Measurements from ENCODE around the gene KRAS. TPM values are rescaled to one million over a fixed set of nuclear protein-coding genes. Genes with fewer than 3 reads are reported as not detected.

The KRAS gene
- total RNA-seq, 2 experiments from 2014 or later: 8.6 to 39.1 TPM

DNA sequence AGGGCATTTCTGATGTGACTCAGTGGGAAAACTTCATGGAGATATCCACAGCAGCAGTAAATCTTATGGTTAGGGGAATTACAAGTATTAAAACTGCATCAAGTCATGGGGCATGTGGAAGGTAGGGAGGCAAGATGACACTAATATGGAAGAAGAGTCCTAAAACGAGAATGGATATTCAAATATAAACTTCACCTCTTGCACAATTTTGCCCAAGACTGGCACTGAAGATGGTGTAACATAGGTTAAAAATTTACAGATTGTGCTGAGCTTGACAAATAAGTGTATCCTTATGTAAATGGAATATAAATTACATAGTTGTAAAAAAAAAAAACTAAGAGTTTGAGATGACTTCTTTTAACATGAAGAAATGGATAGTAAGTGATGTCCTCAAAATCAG lies 42.9 kb downstream of the KRAS start:
- H3K9me2 ChIP-seq (ENCODE audit: insufficient read depth, low read length): no peaks in the 10 kb centered on the region
- H4K20me1 ChIP-seq (ENCODE audit: insufficient read depth, low read length): no peaks in the 10 kb centered on the region
- no peaks in the 10 kb centered on the region for H3K4me1 ChIP-seq (ENCODE audit: insufficient read depth, low read length, poor library complexity, severe bottlenecking)
- CTCF ChIA-PET (ENCODE audit: unreplicated experiment): no interaction called here
- H3K4me2 ChIP-seq (ENCODE audit: low read length): no peak overlapping the region
- intact Hi-C loops (cut with micrococcal nuclease; ENCODE audit: unreplicated experiment): no loop called here
- BruUV-seq (replicated peaks): no TSS peak
- TF ChIP-seq, protein P1, sequence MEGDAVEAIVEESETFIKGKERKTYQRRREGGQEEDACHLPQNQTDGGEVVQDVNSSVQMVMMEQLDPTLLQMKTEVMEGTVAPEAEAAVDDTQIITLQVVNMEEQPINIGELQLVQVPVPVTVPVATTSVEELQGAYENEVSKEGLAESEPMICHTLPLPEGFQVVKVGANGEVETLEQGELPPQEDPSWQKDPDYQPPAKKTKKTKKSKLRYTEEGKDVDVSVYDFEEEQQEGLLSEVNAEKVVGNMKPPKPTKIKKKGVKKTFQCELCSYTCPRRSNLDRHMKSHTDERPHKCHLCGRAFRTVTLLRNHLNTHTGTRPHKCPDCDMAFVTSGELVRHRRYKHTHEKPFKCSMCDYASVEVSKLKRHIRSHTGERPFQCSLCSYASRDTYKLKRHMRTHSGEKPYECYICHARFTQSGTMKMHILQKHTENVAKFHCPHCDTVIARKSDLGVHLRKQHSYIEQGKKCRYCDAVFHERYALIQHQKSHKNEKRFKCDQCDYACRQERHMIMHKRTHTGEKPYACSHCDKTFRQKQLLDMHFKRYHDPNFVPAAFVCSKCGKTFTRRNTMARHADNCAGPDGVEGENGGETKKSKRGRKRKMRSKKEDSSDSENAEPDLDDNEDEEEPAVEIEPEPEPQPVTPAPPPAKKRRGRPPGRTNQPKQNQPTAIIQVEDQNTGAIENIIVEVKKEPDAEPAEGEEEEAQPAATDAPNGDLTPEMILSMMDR (conservative IDR thresholded peaks at IDR 0.05; ENCODE audit: low read length): no peak
- TF ChIP-seq EZH2phosphoT487 (IDR thresholded peaks at IDR 0.05; ENCODE audit: borderline replicate concordance, low read depth, low read length): no peak
- no peak overlapping the region for H3K4me3 ChIP-seq (ENCODE audit: low read depth, low read length, poor library complexity, severe bottlenecking)
- H3K27ac ChIP-seq (ENCODE audit: low read depth, low read length, poor library complexity, severe bottlenecking): no peak overlapping the region
- H3K9me3 ChIP-seq (ENCODE audit: low read length): no peaks in the 10 kb centered on the region
- no peaks in the 10 kb centered on the region for H3K79me2 ChIP-seq (ENCODE audit: insufficient read depth, low read depth, low read length)
- H3K36me3 ChIP-seq (ENCODE audit: insufficient read depth, low read length): peaks cover 52% of the 10 kb centered on the region
- no peak overlapping the region for H2AFZ ChIP-seq (ENCODE audit: low read length)
- no peak for DNase-seq (ENCODE audit: low spot score)
- POLR2A ChIA-PET: interaction anchor here (0.6 to 1.2 kb wide), 2 partner anchors 9 to 180 kb away, joined by 3 to 4 read pairs; no protein-coding TSS in a partner anchor

DNA sequence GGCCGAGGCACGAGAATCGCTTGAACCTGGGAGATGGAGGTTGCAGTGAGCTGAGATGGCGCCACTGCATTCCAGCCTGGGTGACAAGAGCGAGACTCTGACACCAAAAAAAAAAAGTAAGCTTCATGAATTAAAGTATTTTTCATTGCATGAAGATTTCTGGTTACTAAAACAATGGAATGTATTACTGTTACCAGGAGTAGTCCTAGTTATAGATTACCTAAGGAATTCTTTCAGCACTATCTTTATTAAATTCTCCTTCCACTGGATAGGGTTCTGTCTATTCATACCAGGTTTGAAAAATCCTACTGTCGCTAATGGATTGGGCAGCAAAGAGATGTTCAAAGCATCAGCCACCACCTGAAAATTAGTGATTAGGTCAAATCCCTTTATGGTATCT lies 43.3 kb downstream of the KRAS start:
- ChIA-PET POLR2A (interaction anchor here (0.6 to 1.2 kb wide), 3 partner anchors 9 to 180 kb away, joined by 3 to 4 read pairs (median 3); no protein-coding TSS in a partner anchor), CTCF (ENCODE audit: unreplicated experiment) (no interaction called here)
- DNase-seq (ENCODE audit: low spot score): no peak
- no peaks in the 10 kb centered on the region for H3K9me2 ChIP-seq (ENCODE audit: insufficient read depth, low read length)
- no peaks in the 10 kb centered on the region for H3K9me3 ChIP-seq (ENCODE audit: low read length)
- intact Hi-C loops (cut with micrococcal nuclease; ENCODE audit: unreplicated experiment): no loop called here
- H3K79me2 ChIP-seq (ENCODE audit: insufficient read depth, low read depth, low read length): no peaks in the 10 kb centered on the region
- peaks cover 52% of the 10 kb centered on the region for H3K36me3 ChIP-seq (ENCODE audit: insufficient read depth, low read length)
- TF ChIP-seq, protein P1 (conservative IDR thresholded peaks at IDR 0.05; ENCODE audit: low read length): no peak
- TF ChIP-seq EZH2phosphoT487 (IDR thresholded peaks at IDR 0.05; ENCODE audit: borderline replicate concordance, low read depth, low read length): no peak
- H2AFZ ChIP-seq (ENCODE audit: low read length): no peak overlapping the region
- H4K20me1 ChIP-seq (ENCODE audit: insufficient read depth, low read length): no peaks in the 10 kb centered on the region
- BruUV-seq (replicated peaks): no TSS peak
- H3K4me3 ChIP-seq (ENCODE audit: low read depth, low read length, poor library complexity, severe bottlenecking): no peak overlapping the region
- H3K4me2 ChIP-seq (ENCODE audit: low read length): no peak overlapping the region
- no peak overlapping the region for H3K27ac ChIP-seq (ENCODE audit: low read depth, low read length, poor library complexity, severe bottlenecking)
- no peaks in the 10 kb centered on the region for H3K4me1 ChIP-seq (ENCODE audit: insufficient read depth, low read length, poor library complexity, severe bottlenecking)

GRCh38 chr12:25202137-25202536 lies 48.6 kb downstream of the KRAS start:
- no peak overlapping the region for H3K27ac ChIP-seq (ENCODE audit: low read depth, low read length, poor library complexity, severe bottlenecking)
- ChIA-PET POLR2A (interaction anchor here (0.6 to 0.7 kb wide), 2 partner anchors 39 to 53 kb away, joined by 4 to 5 read pairs; no protein-coding TSS in a partner anchor), CTCF (ENCODE audit: unreplicated experiment) (no interaction called here)
- H3K4me2 ChIP-seq (ENCODE audit: low read length): no peak overlapping the region
- no peaks in the 10 kb centered on the region for H3K79me2 ChIP-seq (ENCODE audit: insufficient read depth, low read depth, low read length)
- no peaks in the 10 kb centered on the region for H4K20me1 ChIP-seq (ENCODE audit: insufficient read depth, low read length)
- TF ChIP-seq, protein P1 (conservative IDR thresholded peaks at IDR 0.05; ENCODE audit: low read length): no peak
- no peak for TF ChIP-seq EZH2phosphoT487 (IDR thresholded peaks at IDR 0.05; ENCODE audit: borderline replicate concordance, low read depth, low read length)
- no TSS peak for BruUV-seq (replicated peaks)
- no peak for DNase-seq (ENCODE audit: low spot score)
- H3K9me3 ChIP-seq (ENCODE audit: low read length): no peaks in the 10 kb centered on the region
- H3K9me2 ChIP-seq (ENCODE audit: insufficient read depth, low read length): no peaks in the 10 kb centered on the region
- H3K36me3 ChIP-seq (ENCODE audit: insufficient read depth, low read length): peaks cover 26% of the 10 kb centered on the region
- no peak overlapping the region for H2AFZ ChIP-seq (ENCODE audit: low read length)
- H3K4me1 ChIP-seq (ENCODE audit: insufficient read depth, low read length, poor library complexity, severe bottlenecking): no peaks in the 10 kb centered on the region
- no peak overlapping the region for H3K4me3 ChIP-seq (ENCODE audit: low read depth, low read length, poor library complexity, severe bottlenecking)
- intact Hi-C loops (cut with micrococcal nuclease; ENCODE audit: unreplicated experiment): no loop called here

Measured in OCI-LY7 (cell line).